ENCODE results near the gene FOXC1.

- TF ChIP-seq POLR2A (IDR thresholded peaks at IDR 0.05) (no peak), CTCF (IDR thresholded peaks at IDR 0.05) (no peak)
Observed at GRCh38 chr6:1651362-1651761, 41.6 kb downstream of the FOXC1 start.

All from transverse colon (tissue), 3 donors.